GM18505 (cell line): ENCODE measurements around the gene EPHB6.

Experiments used
- ATAC-seq: cut with Tn5 transposase; IDR thresholded peaks from one replicate; pipeline ENCODE4 v1.9.1; 2021; ENCODE audit not compliant: unreplicated experiment
- POLR2A ChIP-seq: IDR thresholded peaks from 4 replicates; pipeline ENCODE4 v1.6.1; 2011; ENCODE audit warnings: borderline replicate concordance; ENCODE audit not compliant: insufficient read depth, insufficient read length; ENCODE audit errors: extremely low read depth

The EPHB6 gene

DNA sequence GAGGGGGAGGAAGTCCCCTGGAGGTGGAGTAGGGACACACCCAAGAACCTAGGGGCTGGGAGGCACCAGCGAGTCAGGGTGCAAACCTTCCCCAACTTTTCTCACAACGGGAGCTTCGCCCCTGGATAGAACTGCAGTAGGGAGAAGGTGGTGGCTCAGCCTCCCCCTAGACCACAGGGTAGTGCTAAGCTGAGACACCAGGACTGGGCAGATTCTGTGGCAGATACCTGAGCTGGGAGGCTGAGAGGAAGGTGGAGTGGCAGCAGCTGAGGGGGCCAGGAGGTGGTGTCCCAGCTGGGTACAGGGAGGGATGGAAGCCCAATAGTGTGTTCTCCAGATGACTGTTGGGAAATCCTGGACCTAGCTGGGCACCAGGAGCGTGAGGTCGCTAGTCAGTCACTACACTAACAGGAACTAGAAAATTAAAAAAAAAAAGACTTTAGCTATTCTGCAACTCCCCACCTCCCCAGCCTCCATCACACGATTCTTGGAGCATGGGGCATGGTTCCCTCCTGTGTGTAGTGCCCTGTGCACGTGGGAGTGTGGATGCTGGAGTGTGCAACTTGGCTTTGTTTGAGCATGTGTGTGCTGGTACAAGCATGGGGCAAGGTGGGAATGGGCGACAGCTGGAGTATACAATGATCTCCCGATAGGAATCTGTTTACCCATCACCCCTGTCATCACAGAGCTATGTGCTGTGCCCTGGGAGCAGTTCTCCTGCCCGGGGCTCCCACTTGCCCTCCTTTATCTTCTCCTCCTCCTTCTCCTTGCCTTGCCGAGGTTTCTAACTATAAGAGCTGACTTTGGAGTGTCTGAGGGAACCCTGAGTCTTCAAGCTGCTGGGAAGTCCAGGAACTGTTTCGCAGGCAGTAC, 39.5 kb downstream of the EPHB6 start:
- TF ChIP-seq POLR2A = no peak
- no peak for ATAC-seq

DNA sequence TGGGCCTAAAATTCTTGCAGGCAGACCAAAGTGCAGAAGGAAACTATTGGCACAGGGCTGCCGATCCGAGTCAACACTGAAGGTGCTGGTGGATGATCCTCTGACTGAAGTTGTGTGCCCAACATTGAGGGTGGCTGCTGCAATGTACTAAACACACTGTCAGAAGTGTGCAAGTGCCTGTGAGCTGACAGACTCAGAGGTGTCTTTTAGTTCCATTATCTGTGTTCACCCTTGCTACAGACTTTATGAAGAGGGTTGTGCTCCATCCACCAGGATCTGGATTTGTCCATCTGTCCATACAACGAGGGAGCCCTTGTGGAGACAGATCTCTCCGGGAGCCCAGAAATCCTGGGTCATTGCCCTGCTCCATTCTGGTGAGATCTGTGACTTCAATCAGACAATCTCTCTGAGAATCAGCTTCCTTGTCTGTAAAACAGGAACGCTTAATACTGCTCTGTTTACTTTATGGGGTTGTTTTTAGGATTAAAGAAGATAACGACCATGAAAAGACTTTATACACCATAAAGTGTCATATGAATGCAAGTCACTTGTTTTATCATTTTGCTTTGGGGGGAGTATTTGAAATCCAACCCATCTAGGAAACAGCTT, 40.2 kb downstream of the EPHB6 start:
- ATAC-seq = no peak
- no peak for TF ChIP-seq POLR2A

DNA sequence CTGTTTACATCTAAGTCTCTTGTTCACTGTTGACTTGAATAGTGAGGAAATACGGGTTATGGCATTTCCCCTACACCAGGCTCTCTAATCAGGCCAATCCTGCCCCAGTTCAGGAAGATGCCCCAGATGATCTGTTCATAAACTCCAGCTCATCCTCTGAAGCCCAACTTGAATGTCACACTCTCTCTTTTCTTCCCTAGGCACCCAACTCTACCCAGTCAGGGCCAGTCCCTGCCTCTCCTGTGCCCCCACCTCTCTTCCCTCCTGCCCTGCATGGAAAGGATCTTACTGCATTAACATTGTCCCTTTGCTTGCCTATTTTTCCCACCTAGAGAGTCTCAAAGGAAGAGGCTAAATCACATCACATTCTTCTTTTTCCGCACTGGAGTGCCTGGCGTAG, 41.3 kb downstream of the EPHB6 start:
- ATAC-seq = no peak
- no peak for TF ChIP-seq POLR2A

DNA sequence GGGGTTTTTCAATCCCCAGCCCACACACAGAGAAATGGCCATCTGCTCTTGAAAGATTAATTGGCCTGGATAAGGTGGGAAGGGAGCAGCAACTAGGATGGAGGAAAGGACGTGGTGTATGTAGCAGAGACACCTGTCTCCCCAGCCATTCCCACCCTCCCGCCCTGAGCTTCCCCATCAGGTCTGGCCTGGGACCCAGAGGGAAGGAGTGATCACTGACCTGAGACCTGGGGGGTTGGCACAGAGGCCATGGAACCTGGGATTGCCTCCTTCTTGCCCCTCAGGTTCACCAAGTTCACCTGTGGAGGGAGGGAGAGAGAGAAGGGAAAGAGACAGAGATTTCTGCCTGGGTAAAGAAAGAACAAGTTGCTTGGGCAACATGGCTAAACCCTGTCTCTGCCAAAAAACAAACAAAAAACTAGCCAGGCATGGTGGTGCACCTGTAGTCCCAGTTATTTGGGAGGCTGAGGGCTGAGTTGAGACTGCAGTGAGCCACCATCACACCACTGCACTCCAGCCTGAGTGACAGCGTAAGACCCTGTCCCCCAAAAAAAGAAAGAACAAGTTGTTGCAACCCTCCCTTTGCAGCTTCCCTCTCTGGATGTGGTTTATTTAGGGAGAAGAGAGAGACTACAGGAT, 42.0 kb downstream of the EPHB6 start:
- no peak for ATAC-seq
- TF ChIP-seq POLR2A = no peak

DNA sequence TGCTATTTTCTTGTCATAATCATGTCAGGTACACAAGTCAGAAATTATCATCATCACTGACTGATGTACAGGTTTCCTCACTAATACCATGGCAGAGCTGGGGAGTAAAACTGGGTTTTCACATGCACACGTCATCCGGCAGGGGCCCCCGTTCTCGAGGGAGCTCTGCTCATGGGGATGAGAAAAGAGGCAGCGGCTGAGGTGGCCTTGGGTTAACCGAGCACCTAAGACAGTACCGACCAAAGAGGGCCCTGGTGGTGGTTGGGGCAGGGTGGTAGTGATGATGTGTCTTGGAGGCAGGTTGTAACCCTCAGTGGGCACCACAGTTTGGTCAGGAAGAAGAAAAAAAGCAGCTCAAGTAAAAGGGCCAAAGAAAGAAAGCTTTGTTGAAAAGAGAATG, 42.8 kb downstream of the EPHB6 start:
- TF ChIP-seq POLR2A = no peak
- no peak for ATAC-seq

DNA sequence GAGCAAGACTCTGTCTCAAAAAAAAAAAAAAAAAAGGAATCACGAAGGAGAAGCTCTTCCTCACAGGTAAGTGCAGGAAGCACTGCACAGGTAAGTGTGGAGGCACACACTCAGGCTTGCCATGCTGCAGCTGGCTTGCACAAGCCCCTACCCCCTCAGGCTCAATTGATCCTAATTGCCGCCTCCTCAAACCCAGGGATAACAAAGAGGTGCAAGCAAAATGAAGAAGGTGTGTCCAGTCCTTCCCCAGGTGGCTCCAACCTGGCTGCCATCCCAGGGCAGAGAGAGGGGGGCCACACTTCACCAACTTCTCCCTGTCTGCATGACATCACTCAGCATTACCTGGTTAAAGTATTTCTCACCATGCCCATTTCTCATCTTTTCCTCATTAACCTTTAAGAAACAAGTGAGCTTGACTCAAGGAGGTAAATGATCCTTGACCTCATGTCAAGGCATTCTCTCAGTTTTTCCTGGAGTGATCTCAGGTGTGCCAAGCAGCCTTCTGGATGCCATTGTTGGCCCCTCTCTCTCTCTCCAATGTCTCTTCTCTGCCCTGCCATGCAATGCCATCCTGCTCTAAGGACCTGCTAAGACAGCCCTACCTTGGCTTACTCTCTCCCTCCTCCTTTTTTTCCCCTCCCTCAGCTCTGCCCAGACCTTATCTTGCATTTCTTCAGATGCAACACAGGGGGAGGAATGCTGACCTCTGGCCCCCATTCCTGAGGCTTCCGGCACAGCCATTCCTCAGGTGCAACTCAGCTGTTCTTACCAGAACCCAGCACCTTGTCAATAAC, 43.7 kb downstream of the EPHB6 start:
- TF ChIP-seq POLR2A = no peak
- no peak for ATAC-seq

DNA sequence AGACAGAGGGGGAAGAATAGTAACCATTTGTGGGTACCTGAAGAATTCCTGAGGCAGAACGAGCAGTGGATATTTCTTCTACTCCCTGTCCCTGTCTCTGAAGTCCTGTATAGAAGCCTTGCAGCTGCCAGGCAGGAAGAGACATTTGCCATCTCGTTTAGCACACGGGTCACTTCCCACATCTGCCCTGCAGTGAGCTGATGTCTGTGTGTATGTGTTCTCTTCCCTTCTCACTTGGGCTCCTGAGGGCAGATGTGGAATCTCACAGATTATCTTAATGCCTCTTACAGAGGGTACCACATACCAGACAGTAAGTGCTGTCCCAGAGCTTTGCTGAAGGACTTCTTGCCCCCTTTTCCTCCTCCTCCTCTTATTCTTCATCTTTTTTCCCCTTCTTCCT, 44.8 kb downstream of the EPHB6 start:
- no peak for TF ChIP-seq POLR2A
- no peak for ATAC-seq

DNA sequence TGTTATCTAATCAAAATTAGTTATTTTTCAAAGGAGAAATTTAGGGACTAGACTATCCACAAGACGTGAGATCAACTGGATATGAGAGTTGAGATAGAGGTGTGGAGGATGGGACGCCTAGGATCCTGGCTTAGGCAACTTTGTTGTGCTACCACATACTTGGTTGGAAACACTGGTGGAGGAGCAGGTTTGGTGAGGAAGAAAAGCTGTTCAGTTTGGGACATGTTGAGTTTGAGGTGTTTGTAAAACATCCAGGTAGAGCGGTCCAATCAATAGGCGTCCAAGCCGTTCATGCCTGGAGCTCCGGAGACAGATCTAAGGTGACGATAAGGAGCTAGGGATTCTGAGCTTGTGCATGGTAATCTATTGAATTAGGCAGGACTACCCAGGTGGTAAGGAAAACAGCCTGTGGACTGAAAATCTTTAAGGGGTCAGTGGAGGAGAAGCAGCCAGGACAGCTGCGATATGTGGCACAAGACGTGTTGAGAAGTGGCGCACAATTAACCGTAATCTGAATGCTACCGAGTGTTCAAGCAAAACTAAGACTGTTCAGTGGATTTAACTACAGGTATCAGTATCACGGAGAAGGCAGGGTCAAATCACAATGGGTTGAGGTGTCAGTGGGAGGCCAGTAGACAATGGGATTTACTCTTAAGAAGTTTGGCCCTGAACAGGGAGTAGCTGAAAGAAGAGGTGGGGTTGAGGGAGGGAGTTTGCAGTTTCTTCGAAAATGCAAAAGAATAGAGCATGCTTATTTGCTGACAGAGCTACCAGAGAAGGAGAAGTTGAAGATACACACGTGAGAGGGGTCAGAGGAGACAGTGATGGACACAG, 46.8 kb downstream of the EPHB6 start:
- ATAC-seq = no peak
- no peak for TF ChIP-seq POLR2A

DNA sequence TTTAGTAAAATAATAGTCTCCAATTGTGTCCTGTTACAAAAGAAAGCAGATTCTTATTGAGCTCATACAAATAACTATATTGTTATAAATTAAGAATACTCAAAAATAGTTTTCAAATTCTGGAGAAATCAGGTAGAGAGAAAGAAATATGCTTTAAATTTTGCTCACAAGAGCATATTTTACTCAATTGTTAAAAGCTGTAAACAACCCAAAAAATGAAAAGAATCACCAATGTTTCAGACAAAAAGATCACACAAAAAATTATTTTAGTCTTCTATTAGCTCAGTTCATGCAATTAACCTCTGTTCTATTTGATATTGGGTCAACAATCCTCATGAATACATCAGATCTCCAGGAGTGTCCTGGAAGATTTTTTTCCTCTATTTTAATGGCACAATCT, 49.3 kb downstream of the EPHB6 start:
- no peak for ATAC-seq

DNA sequence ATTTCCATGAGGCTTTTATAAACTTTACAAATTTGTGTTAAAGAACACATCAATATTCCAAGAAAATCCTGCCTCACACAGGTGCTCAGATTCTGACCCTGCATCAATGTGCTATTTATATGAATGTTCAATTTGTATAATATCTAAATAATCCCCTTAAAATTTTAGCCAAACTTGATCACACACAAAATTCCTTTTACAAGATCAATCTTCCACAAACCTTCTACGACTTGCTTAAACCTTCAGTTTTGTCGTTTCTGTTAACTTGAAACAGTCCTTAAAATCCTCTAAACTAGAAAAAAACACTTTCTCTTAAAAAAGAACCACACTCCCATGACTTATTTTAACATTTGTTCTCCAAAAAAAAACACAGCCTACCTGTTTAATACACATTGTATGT, 50.9 kb downstream of the EPHB6 start:
- TF ChIP-seq POLR2A = no peak
- ATAC-seq = no peak

More for the DNA sequence above, 49.3 kb downstream of the EPHB6 start:
- no peak for TF ChIP-seq POLR2A

DNA sequence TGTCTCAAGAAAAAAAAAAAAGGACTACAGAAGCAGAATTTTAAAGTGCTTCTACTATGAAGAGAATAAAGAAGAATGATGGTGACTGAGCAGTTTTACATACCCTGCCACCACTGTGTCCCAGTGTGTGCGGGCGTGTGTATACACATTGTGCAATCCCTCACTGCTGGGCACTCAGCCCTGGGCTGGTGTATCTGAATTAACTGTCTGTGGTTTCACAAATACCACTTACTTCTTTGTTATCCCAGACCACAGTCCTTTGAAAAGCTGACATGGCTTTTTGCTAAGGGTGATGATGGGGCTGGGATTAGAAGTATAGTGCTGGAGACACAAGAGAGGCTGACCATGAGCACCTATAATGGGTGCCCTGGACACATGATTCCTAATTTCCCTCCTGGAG, 51.8 kb downstream of the EPHB6 start:
- ATAC-seq = no peak
- no peak for TF ChIP-seq POLR2A

DNA sequence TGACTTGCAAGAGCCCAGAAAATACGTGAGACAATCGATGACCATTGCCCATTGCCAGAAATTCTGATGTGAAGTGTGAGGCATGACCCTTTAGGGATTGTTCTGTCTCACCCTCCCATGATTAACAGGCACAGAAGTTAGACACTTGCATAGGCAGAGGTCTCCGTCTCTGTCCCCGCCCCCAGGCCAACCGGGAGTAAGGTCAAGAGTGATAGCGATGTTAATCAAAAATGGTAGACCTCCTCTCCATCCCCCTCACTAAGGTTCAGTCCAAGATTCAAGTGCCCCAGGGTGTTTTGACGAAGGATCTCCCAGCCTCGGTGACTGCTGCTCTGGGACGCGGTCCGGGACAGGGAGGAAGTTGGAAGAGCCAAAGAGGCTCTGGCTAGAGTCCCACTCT, 53.4 kb downstream of the EPHB6 start:
- ATAC-seq = no peak
- TF ChIP-seq POLR2A = no peak
